ENCODE results near the gene PHACTR4.

The PHACTR4 gene

DNA sequence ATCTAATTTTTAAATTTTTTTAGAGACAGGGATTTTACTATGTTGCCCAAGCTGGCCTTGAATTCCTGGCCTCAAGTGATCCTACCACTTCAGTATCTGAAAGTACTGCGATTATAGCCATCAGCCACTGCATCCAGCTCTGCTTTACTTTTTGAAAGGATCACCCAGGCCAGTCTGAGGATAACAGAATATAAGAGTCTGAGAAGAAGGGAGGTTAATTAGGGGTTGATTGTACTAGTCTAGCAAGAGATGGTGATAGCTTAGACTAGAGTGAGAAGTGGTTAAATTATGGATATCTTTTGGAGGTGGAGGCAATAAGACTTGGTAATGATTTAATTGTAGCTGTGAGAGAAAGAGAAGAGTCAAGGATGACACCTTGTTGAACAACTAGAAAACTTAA lies 32.2 kb downstream of the PHACTR4 start:
- Histone ChIP-seq H3K36me3 (ENCODE audit: control insufficient read depth, insufficient read depth, low read length) (no peaks in the 10 kb centered on the region), H3K27me3 (replicated peaks; ENCODE audit: control insufficient read depth, insufficient read depth, low read length) (no peaks in the 10 kb centered on the region), H3K4me3 (replicated peaks; ENCODE audit: low read depth, low read length) (no peak overlapping the region)
- no peak for DNase-seq (ENCODE audit: extremely low read depth, insufficient read length)
- TF ChIP-seq, protein P1, sequence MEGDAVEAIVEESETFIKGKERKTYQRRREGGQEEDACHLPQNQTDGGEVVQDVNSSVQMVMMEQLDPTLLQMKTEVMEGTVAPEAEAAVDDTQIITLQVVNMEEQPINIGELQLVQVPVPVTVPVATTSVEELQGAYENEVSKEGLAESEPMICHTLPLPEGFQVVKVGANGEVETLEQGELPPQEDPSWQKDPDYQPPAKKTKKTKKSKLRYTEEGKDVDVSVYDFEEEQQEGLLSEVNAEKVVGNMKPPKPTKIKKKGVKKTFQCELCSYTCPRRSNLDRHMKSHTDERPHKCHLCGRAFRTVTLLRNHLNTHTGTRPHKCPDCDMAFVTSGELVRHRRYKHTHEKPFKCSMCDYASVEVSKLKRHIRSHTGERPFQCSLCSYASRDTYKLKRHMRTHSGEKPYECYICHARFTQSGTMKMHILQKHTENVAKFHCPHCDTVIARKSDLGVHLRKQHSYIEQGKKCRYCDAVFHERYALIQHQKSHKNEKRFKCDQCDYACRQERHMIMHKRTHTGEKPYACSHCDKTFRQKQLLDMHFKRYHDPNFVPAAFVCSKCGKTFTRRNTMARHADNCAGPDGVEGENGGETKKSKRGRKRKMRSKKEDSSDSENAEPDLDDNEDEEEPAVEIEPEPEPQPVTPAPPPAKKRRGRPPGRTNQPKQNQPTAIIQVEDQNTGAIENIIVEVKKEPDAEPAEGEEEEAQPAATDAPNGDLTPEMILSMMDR (IDR thresholded peaks at IDR 0.05; ENCODE audit: insufficient read depth, low read length, poor library complexity, severe bottlenecking): no peak

DNA sequence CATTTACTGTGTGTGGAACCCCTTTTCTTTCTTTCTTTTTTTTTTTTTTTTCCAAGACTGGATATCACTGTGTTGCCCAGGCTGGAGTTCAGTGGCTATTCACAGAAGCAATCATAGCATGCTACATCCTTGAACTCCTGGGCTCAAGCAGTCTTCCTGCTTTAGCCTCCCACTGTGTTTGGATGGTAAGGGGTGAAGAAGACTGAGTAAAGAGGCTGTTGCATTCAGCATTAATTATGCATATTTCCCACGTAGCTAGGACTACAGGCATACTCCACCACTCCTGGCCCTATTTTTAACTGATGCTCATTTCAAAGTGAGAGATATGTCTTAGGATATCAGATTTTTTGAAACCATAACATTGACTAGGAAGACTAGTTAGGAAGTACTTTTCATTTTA lies 39.5 kb downstream of the PHACTR4 start:
- DNase-seq (ENCODE audit: extremely low read depth, insufficient read length): no peak
- TF ChIP-seq, protein P1 (IDR thresholded peaks at IDR 0.05; ENCODE audit: insufficient read depth, low read length, poor library complexity, severe bottlenecking): no peak
- no peaks in the 10 kb centered on the region for H3K27me3 ChIP-seq (replicated peaks; ENCODE audit: control insufficient read depth, insufficient read depth, low read length)
- no peak overlapping the region for H3K4me3 ChIP-seq (replicated peaks; ENCODE audit: low read depth, low read length)
- H3K36me3 ChIP-seq (ENCODE audit: control insufficient read depth, insufficient read depth, low read length): no peaks in the 10 kb centered on the region

DNA sequence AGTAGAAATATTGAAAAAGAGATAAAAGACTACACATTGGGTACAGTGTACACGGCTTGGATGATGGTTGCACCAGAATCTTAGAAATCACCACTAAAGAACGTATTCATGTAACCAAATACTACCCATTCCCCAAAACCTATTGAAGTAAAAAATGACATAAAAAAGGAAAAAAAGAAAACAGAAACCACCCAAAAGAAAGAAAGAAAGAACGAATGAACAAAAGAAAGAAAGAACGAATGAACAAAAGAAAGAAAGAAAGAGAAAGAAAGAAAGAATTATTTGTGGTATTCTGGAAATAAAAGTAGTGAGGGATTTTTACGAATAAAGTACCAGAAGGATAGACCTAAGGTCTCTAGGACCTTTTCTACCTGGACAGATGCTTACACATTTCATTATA lies 42.1 kb downstream of the PHACTR4 start:
- DNase-seq (ENCODE audit: extremely low read depth, insufficient read length): no peak
- H3K36me3 ChIP-seq (ENCODE audit: control insufficient read depth, insufficient read depth, low read length): no peaks in the 10 kb centered on the region
- no peaks in the 10 kb centered on the region for H3K27me3 ChIP-seq (replicated peaks; ENCODE audit: control insufficient read depth, insufficient read depth, low read length)
- H3K4me3 ChIP-seq (replicated peaks; ENCODE audit: low read depth, low read length): no peak overlapping the region
- TF ChIP-seq, protein P1 (IDR thresholded peaks at IDR 0.05; ENCODE audit: insufficient read depth, low read length, poor library complexity, severe bottlenecking): no peak

DNA sequence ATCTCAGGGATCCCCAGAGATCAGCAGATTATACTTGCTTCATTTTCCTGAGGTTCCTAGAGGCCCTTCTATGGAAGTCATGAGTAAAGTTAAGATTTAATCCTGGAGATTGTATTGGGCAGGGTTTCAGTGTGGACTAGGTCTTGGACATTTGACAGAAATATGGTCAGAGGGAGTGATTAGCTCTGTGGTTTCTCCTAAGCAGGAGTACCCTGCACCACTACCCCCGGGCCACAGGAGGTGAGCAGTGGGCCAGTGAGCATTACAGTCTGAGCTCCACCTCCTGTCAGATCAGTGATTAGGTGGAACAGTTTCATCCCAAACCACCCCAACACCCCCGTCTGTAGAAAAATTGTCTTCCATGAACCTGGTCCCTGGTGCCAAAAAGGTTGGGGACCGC lies 43.2 kb downstream of the PHACTR4 start:
- no peaks in the 10 kb centered on the region for H3K36me3 ChIP-seq (ENCODE audit: control insufficient read depth, insufficient read depth, low read length)
- TF ChIP-seq, protein P1 (IDR thresholded peaks at IDR 0.05; ENCODE audit: insufficient read depth, low read length, poor library complexity, severe bottlenecking): no peak
- no peak overlapping the region for H3K4me3 ChIP-seq (replicated peaks; ENCODE audit: low read depth, low read length)
- no peaks in the 10 kb centered on the region for H3K27me3 ChIP-seq (replicated peaks; ENCODE audit: control insufficient read depth, insufficient read depth, low read length)
- no peak for DNase-seq (ENCODE audit: extremely low read depth, insufficient read length)

DNA sequence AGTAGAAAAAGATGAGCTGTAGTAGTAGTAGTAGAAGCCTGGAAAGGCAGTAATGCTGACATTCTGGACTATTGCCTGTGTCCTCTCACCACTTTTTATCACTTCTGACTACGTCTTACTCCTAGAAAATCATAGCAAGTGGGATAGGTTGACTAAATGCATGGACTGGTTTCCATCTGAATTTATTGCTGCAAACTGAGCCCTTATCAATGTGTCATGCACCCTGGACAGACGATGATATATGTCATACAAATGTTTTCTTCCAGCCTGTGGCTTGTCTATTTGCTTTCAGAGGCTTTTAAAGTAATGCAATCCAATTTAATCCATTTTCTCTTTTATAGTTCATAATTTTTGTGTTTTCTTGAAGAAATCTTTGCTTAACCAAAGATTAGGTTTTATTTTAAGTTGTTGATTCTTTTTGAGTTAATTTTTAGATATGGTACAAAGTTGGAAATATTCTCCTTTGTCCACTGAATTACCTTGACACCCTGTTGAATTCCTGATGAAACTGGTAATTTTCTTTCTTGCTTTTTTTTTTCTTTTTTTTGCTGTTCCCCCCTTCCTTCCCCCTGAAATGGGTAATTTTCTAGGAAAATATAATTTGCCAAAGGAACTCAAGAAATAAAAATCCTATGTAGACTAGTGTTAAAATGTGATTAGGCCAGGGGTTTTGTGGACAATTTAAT lies 47.1 kb downstream of the PHACTR4 start:
- H3K27me3 ChIP-seq (replicated peaks; ENCODE audit: control insufficient read depth, insufficient read depth, low read length): no peaks in the 10 kb centered on the region
- no peaks in the 10 kb centered on the region for H3K36me3 ChIP-seq (ENCODE audit: control insufficient read depth, insufficient read depth, low read length)
- DNase-seq (ENCODE audit: extremely low read depth, insufficient read length): no peak
- no peak overlapping the region for H3K4me3 ChIP-seq (replicated peaks; ENCODE audit: low read depth, low read length)
- TF ChIP-seq, protein P1 (IDR thresholded peaks at IDR 0.05; ENCODE audit: insufficient read depth, low read length, poor library complexity, severe bottlenecking): no peak
